Epithelial cell of esophagus (primary cell): Measurements from ENCODE around the gene TEX264.

Source experiments
- DNase-seq: peaks from one replicate; pipeline ENCODE4 v3.0.0; 2010; ENCODE audit warnings: low read depth
- H3K4me3 ChIP-seq: 2 replicates; pipeline ENCODE4 v1.5.1; 2011; ENCODE audit warnings: mild to moderate bottlenecking, low read length, control low read depth
- TF ChIP-seq, protein P1 (sequence below): IDR thresholded peaks from 2 replicates; pipeline ENCODE4 v1.5.1; 2011; ENCODE audit warnings: low read depth, mild to moderate bottlenecking, low read length, control low read depth, inconsistent platforms; ENCODE audit not compliant: insufficient read depth; ENCODE audit errors: missing control alignments

The TEX264 gene

GRCh38 chr3:51698209-51698608 is 27.2 kb downstream of the TEX264 start:
- H3K4me3 ChIP-seq: no peak overlapping the region
- TF ChIP-seq, protein P1, sequence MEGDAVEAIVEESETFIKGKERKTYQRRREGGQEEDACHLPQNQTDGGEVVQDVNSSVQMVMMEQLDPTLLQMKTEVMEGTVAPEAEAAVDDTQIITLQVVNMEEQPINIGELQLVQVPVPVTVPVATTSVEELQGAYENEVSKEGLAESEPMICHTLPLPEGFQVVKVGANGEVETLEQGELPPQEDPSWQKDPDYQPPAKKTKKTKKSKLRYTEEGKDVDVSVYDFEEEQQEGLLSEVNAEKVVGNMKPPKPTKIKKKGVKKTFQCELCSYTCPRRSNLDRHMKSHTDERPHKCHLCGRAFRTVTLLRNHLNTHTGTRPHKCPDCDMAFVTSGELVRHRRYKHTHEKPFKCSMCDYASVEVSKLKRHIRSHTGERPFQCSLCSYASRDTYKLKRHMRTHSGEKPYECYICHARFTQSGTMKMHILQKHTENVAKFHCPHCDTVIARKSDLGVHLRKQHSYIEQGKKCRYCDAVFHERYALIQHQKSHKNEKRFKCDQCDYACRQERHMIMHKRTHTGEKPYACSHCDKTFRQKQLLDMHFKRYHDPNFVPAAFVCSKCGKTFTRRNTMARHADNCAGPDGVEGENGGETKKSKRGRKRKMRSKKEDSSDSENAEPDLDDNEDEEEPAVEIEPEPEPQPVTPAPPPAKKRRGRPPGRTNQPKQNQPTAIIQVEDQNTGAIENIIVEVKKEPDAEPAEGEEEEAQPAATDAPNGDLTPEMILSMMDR: no peak
- no peak for DNase-seq

- TF ChIP-seq, protein P1: no peak
- H3K4me3 ChIP-seq: no peak overlapping the region
- no peak for DNase-seq
Observed at GRCh38 chr3:51700403-51700802, 29.4 kb downstream of the TEX264 start.

- no peak for DNase-seq
- TF ChIP-seq, protein P1: no peak
- H3K4me3 ChIP-seq: no peak overlapping the region
Observed at GRCh38 chr3:51702156-51702555, 31.1 kb downstream of the TEX264 start.

DNA sequence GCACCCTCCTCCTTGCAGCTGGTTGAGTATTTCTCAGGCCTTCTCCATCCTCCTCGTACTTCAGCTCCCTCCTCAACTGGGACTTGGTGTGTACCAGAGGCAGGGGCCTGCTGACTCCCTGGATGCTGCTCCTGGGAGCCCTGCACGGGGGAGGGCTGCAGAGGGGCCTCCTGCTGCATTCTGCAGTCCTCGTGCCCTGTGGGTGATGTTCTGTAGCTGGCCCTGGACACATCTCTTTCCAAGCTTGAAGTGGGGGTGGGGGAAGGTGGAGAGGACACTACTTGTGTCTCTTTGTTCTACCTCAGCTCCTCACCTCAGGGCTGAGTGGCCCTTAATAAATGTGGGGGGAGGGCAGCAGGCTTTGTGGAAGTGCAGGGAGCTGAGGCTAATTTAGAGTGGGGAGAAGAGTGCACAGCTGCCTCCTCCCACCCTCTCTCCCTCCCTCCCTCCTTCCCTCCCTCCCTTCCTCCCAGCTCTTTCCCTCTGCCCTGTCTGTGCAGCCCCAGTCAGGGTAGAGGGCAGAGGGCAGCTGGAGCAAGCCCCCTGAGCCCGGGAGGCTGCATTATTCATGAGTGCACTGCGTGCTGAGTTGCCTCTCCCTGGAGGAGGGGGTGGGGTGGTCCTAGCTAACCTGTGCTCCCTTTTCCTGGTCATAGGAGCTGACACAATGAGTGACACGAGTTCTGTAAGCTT is 32.2 kb downstream of the TEX264 start:
- no peak for DNase-seq
- no peak overlapping the region for H3K4me3 ChIP-seq
- TF ChIP-seq, protein P1: no peak

DNA sequence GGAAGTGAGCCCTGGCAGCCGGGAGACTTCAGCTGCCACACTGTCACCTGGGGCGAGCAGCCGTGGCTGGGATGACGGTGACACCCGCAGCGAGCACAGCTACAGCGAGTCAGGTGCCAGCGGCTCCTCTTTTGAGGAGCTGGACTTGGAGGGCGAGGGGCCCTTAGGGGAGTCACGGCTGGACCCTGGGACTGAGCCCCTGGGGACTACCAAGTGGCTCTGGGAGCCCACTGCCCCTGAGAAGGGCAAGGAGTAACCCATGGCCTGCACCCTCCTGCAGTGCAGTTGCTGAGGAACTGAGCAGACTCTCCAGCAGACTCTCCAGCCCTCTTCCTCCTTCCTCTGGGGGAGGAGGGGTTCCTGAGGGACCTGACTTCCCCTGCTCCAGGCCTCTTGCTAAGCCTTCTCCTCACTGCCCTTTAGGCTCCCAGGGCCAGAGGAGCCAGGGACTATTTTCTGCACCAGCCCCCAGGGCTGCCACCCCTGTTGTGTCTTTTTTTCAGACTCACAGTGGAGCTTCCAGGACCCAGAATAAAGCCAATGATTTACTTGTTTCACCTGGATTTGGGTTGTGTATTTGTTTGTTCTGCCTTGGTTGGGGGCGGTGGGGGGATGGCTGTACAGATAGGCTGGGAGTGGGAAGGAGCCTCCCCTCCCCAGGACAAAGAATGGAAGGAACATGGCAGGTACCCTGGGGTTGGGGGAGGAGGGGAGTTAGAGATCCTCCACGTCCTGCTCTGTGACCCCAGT is 32.9 kb downstream of the TEX264 start:
- TF ChIP-seq, protein P1: no peak
- DNase-seq: no peak
- H3K4me3 ChIP-seq: no peak overlapping the region

DNA sequence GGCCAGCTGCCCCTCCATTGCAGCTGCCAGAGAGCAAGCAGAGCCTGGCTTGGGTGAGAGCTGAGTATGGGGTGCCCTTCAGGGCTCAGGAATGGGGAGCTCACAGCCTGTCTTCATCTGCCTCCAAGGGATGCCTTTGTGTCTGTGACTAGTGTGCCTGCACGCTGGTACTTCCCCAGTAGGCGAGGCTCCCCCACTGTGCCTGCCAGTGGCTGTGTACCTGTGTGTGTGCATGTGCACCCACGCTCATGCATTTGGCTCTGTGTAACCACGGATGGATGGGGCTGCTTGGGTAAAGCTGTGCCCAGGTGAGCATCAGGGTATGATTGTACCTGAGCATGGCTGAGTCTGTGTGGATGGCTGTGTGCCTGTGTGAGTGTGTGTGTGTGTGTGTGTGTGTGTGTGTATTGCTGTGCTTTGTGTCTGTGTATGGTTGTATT is 33.5 kb downstream of the TEX264 start:
- TF ChIP-seq, protein P1: no peak
- no peak overlapping the region for H3K4me3 ChIP-seq
- DNase-seq: no peak
